ENCODE data around the gene WBP2. TPM values are rescaled to one million over a fixed set of nuclear protein-coding genes. Genes with fewer than 3 reads are reported as not detected.

The WBP2 gene
- total and polyA plus RNA-seq, 9 of the 15 experiments (the other 6 are each of a cell fraction or from before 2014, with no cell fraction given) = 2.2 to 74.3 (median 20.0) TPM

GRCh38 chr17:75896415-75897159, 41.5 kb upstream of the WBP2 start, which contains the start of gene TRIM65 (continued):
- peak; percentile 78 for TF ChIP-seq CREB3L1 (IDR thresholded peaks at IDR 0.05; ENCODE audit: borderline replicate concordance, low read depth)
- TF ChIP-seq CREM (IDR thresholded peaks at IDR 0.05; ENCODE audit: low read depth) = peak; percentile 83
- peak; percentile 83 for TF ChIP-seq MAX (CRISPR knock-in tag; IDR thresholded peaks at IDR 0.05)
- peak; percentile 81 for TF ChIP-seq GABPB1 (CRISPR knock-in tag; IDR thresholded peaks at IDR 0.05)
- TF ChIP-seq SMC3 (conservative IDR thresholded peaks at IDR 0.05; ENCODE audit: insufficient read depth, low read depth, low read length) = no peak
- 0 out of 2 replicates have a peak, but pooled peaks have one; percentile 30 for TF ChIP-seq MTA3 (IDR thresholded peaks at IDR 0.05; ENCODE audit: borderline replicate concordance)
- peak; percentile 88 for TF ChIP-seq POLR2A (conservative IDR thresholded peaks at IDR 0.05)
- TF ChIP-seq JUN (IDR thresholded peaks at IDR 0.05; ENCODE audit: borderline replicate concordance, low read depth, low read length) = peak; percentile 75
- peak; percentile 75; the same call in 1 of the 2 replicates for TF ChIP-seq JUN (CRISPR knock-in tag; IDR thresholded peaks at IDR 0.05; ENCODE audit: borderline replicate concordance)
- TF ChIP-seq MYC (IDR thresholded peaks at IDR 0.05; ENCODE audit: low read depth, low read length) = peak; percentile 85
- TF ChIP-seq MYC (CRISPR knock-in tag; IDR thresholded peaks at IDR 0.05; ENCODE audit: borderline replicate concordance, low read depth) = no peak
- TF ChIP-seq ZNF511 (CRISPR knock-in tag; IDR thresholded peaks at IDR 0.05) = peak; percentile 66; the same call in 1 of the 2 replicates
- 0 out of 2 replicates have a peak, but pooled peaks have one; percentile 78 for TF ChIP-seq STAT6 (CRISPR knock-in tag; IDR thresholded peaks at IDR 0.05)
- no peak for TF ChIP-seq ZNF507 (tag; conservative IDR thresholded peaks at IDR 0.05)
- TF ChIP-seq TBP (optimal IDR thresholded peaks at IDR 0.05; ENCODE audit: low read depth, low read length) = peak; percentile 56
- peak; percentile 28 for TF ChIP-seq SAP30 (IDR thresholded peaks at IDR 0.05; ENCODE audit: borderline replicate concordance, insufficient read depth, low read depth, low read length, poor library complexity, severe bottlenecking)
- peak; percentile 28; the same call in 1 of the 2 replicates for TF ChIP-seq E2F1 (CRISPR knock-in tag; IDR thresholded peaks at IDR 0.05)
- TF ChIP-seq ZNF778 (CRISPR knock-in tag; IDR thresholded peaks at IDR 0.05) = no peak
- 0 out of 2 replicates have a peak, but pooled peaks have one; percentile 30 for TF ChIP-seq CGGBP1 (CRISPR knock-in tag; IDR thresholded peaks at IDR 0.05)
- peak in 1 of 2 experiments; percentile 86; a peak in 1 of 4 replicates for TF ChIP-seq TEAD1 (CRISPR knock-in tag; IDR thresholded peaks at IDR 0.05)
- 0 out of 2 replicates have a peak, but pooled peaks have one; percentile 64 for TF ChIP-seq MED1 (CRISPR knock-in tag; IDR thresholded peaks at IDR 0.05; ENCODE audit: borderline replicate concordance)

Data from K562 (cell line).